ENCODE measurements around the gene ANKS1A.

The ANKS1A gene

GRCh38 chr6:35043381-35044130, 154.5 kb downstream of the ANKS1A start:
- DNase-seq: peak; percentile 12

GRCh38 chr6:35044145-35044745, 155.2 kb downstream of the ANKS1A start:
- peak; percentile 49 for DNase-seq

GRCh38 chr6:35044761-35045421, 155.8 kb downstream of the ANKS1A start:
- DNase-seq: no peak

GRCh38 chr6:35046103-35046502, 157.0 kb downstream of the ANKS1A start:
- DNase-seq: no peak

GRCh38 chr6:35046862-35047261, 157.8 kb downstream of the ANKS1A start:
- DNase-seq: no peak

- DNase-seq: no peak
These were observed 158.4 kb downstream of the ANKS1A start for GRCh38 chr6:35047265-35048011.

GRCh38 chr6:35048031-35048613, 159.1 kb downstream of the ANKS1A start:
- DNase-seq: no peak

- no peak for DNase-seq
These were observed 159.6 kb downstream of the ANKS1A start for GRCh38 chr6:35048631-35049083.

GRCh38 chr6:35049156-35049735, 160.2 kb downstream of the ANKS1A start:
- no peak for DNase-seq

- no peak for DNase-seq
These were observed 161.1 kb downstream of the ANKS1A start for GRCh38 chr6:35049900-35050756.

GRCh38 chr6:35050757-35051330, 161.8 kb downstream of the ANKS1A start:
- no peak for DNase-seq

- DNase-seq: no peak
These were observed 162.3 kb downstream of the ANKS1A start for GRCh38 chr6:35051396-35051795.

- DNase-seq: no peak
These were observed 163.0 kb downstream of the ANKS1A start for GRCh38 chr6:35051997-35052583.

- DNase-seq: no peak
These were observed 163.9 kb downstream of the ANKS1A start for GRCh38 chr6:35052694-35053565.

- no peak for DNase-seq
These were observed 164.6 kb downstream of the ANKS1A start for GRCh38 chr6:35053701-35054100.

- DNase-seq: no peak
These were observed 165.2 kb downstream of the ANKS1A start for GRCh38 chr6:35054106-35054742.

GRCh38 chr6:35054743-35055130, 165.7 kb downstream of the ANKS1A start:
- no peak for DNase-seq

GRCh38 chr6:35055891-35056290, 166.8 kb downstream of the ANKS1A start:
- no peak for DNase-seq

- DNase-seq: no peak
These were observed 167.9 kb downstream of the ANKS1A start for GRCh38 chr6:35056952-35057351.
